Gastrocnemius medialis (tissue), 4 donors: ENCODE results near the gene TK1. TPM values are rescaled to one million over a fixed set of nuclear protein-coding genes. Genes with fewer than 3 reads are reported as not detected.

ENCODE experiments used
- ATAC-seq, 2 donors: fragments of 150-250 bp; one replicate each; pipeline ENCODE4 v1.9.1; 2016
- DNase-seq, 2 donors: peaks; one replicate each; pipeline ENCODE4 v3.0.0-alpha.2; 2019
- H3K27ac ChIP-seq, 4 donors: fragments of 200-600 bp; sonication (generic); 1 replicate in 1 of 4; 2 replicates in 3 of 4; pipeline ENCODE4 v1.5.1; 2016 to 2018; ENCODE audit warnings: mild to moderate bottlenecking in 2 of 4, moderate library complexity in 1 of 4
- H3K27me3 ChIP-seq, 3 donors: fragments of 200-600 bp; sonication (generic) in 2 of 3; 1 replicate in 1 of 3; 2 replicates in 2 of 3; pipeline versions ENCODE4 v1.5.1 to v1.6.0; 2016 to 2019; ENCODE audit warnings: mild to moderate bottlenecking in 1 of 3, moderate library complexity in 1 of 3
- H3K36me3 ChIP-seq, 2 donors: fragments of 200-600 bp; sonication (generic) in 1 of 2; one replicate each; pipeline ENCODE4 v1.5.1; 2017 to 2018
- H3K4me1 ChIP-seq, 2 donors: fragments of 200-600 bp; sonication (generic) in 1 of 2; one replicate each; pipeline ENCODE4 v1.5.1; 2016 to 2017; ENCODE audit warnings: mild to moderate bottlenecking in 2 of 2
- H3K4me3 ChIP-seq, 4 donors: fragments of 200-600 bp; sonication (generic) in 3 of 4; 1 replicate in 1 of 4; 2 replicates in 3 of 4; pipeline ENCODE4 v1.5.1; 2016 to 2019; ENCODE audit warnings: mild to moderate bottlenecking in 2 of 4
- H3K9me3 ChIP-seq, 3 donors: fragments of 200-600 bp; sonication (generic) in 2 of 3; 1 replicate in 1 of 3; 2 replicates in 2 of 3; pipeline ENCODE4 v1.5.1; 2016 to 2019
- CTCF ChIP-seq, 5 experiments: fragments of 450-650 bp in 3 of 5; fragments of 200-600 bp in 2 of 5; sonication (generic) in 2 of 5; IDR thresholded peaks in 4 of 5; conservative IDR thresholded peaks in 1 of 5; 1 replicate in 4 of 5; 2 replicates in 1 of 5; pipeline ENCODE4 v1.5.1; 2016 to 2019; ENCODE audit warnings: antibody characterized with exemption in 5 of 5, mild to moderate bottlenecking in 3 of 5, moderate library complexity in 3 of 5
- POLR2A ChIP-seq, 2 donors: fragments of 450-650 bp; IDR thresholded peaks; one replicate each; pipeline ENCODE4 v1.6.1; 2017; ENCODE audit warnings: antibody characterized with exemption in 2 of 2, mild to moderate bottlenecking in 2 of 2, moderate library complexity in 2 of 2
- in situ Hi-C, 4 donors: fragments of 200-750 bp; cut with MboI; loops; one replicate each; pipeline versions ENCODE4 v1.15.0 to v1.8.0; 2017; ENCODE audit warnings: low sequenced_read_pairs in 4 of 4
- intact Hi-C: fragments of 100-400 bp; cut with DNase I; formaldehyde crosslinking; loops from one replicate; pipeline ENCODE4 v1.15.1; 2023; ENCODE audit warnings: low total_unique reads
- total RNA-seq, 4 donors: library from RNA; depleted of rRNA; stranded (reverse); fragments of >200 nt; gene quantifications; one replicate each; pipeline versions ENCODE4 v1.1.0 to v1.2.3, GENCODE V29; 2016

The TK1 gene
- total RNA-seq, 4 donors from 2014 or later: 0.22 to 2.1 (median 0.60) TPM

GRCh38 chr17:78133179-78133951 lies 53.5 kb downstream of the TK1 start:
- DNase-seq: no peak
- in situ Hi-C loops (no loop called here), intact Hi-C loops (no loop called here)
- Histone ChIP-seq H3K4me1 (peaks cover 0 to 10% of the 10 kb centered on the region in 2 donors), H3K27me3 (peaks cover 10 to 33% (median 32%) of the 10 kb centered on the region in 3 donors), H3K36me3 (no peaks in the 10 kb centered on the region), H3K9me3 (no peaks in the 10 kb centered on the region), H3K27ac (no peak overlapping the region), H3K4me3 (no peak overlapping the region)
- no peak for ATAC-seq
- TF ChIP-seq CTCF (IDR thresholded peaks at IDR 0.05 in 4 of 5, conservative IDR thresholded peaks at IDR 0.05 in 1 of 5) (no peak), POLR2A (IDR thresholded peaks at IDR 0.05) (no peak)

- no peak overlapping the region for H3K4me3 ChIP-seq
- intact Hi-C loops: no loop called here
- no peaks in the 10 kb centered on the region for H3K9me3 ChIP-seq
- TF ChIP-seq CTCF (IDR thresholded peaks at IDR 0.05 in 4 of 5, conservative IDR thresholded peaks at IDR 0.05 in 1 of 5) (no peak), POLR2A (IDR thresholded peaks at IDR 0.05) (no peak)
- in situ Hi-C loops: no loop called here
- ATAC-seq: no peak
- H3K27me3 ChIP-seq: peaks cover 16 to 39% (median 38%) of the 10 kb centered on the region in 3 donors
- H3K36me3 ChIP-seq: no peaks in the 10 kb centered on the region
- no peak for DNase-seq
- H3K27ac ChIP-seq: no peak overlapping the region
- H3K4me1 ChIP-seq: peaks cover 0 to 15% of the 10 kb centered on the region in 2 donors
These were observed 54.1 kb downstream of the TK1 start for GRCh38 chr17:78132767-78133178.

DNA sequence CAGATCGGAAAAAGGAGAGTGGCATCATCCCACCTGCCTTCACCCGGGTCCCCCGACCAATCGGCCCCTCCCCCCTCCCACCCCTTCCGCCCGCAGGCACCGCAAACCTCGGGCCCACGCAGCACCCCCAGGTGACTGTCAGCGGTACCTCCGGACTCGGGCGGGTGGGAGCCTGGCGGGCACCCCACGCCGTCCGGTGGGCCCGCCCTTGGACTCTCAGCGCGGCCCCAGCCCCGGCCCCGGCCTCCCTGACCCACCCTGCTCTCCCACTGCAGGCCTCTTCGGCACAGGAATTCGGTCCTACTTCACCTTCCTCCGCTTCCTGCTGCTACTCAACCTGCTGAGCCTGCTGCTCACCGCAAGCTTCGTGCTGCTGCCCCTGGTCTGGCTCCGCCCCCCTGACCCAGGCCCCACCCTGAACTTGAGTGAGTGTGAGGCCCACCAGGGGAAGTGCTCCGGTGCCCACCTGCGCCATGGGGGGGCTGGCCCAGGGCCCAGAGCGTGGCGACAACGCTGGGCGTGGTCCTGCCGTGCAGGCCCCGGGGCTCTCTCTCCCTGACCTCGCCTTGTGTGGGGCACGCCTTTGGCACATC lies 54.7 kb downstream of the TK1 start:
- intact Hi-C loops: no loop called here
- Histone ChIP-seq H3K4me1 (peaks cover 2 to 21% of the 10 kb centered on the region in 2 donors), H3K9me3 (no peaks in the 10 kb centered on the region), H3K27ac (no peak overlapping the region), H3K36me3 (no peaks in the 10 kb centered on the region), H3K27me3 (peaks cover 19 to 45% (median 40%) of the 10 kb centered on the region in 3 donors), H3K4me3 (no peak overlapping the region)
- no peak for TF ChIP-seq CTCF (IDR thresholded peaks at IDR 0.05 in 4 of 5, conservative IDR thresholded peaks at IDR 0.05 in 1 of 5)
- TF ChIP-seq POLR2A (IDR thresholded peaks at IDR 0.05): no peak
- in situ Hi-C loops: no loop called here
- no peak for DNase-seq
- ATAC-seq: no peak

DNA sequence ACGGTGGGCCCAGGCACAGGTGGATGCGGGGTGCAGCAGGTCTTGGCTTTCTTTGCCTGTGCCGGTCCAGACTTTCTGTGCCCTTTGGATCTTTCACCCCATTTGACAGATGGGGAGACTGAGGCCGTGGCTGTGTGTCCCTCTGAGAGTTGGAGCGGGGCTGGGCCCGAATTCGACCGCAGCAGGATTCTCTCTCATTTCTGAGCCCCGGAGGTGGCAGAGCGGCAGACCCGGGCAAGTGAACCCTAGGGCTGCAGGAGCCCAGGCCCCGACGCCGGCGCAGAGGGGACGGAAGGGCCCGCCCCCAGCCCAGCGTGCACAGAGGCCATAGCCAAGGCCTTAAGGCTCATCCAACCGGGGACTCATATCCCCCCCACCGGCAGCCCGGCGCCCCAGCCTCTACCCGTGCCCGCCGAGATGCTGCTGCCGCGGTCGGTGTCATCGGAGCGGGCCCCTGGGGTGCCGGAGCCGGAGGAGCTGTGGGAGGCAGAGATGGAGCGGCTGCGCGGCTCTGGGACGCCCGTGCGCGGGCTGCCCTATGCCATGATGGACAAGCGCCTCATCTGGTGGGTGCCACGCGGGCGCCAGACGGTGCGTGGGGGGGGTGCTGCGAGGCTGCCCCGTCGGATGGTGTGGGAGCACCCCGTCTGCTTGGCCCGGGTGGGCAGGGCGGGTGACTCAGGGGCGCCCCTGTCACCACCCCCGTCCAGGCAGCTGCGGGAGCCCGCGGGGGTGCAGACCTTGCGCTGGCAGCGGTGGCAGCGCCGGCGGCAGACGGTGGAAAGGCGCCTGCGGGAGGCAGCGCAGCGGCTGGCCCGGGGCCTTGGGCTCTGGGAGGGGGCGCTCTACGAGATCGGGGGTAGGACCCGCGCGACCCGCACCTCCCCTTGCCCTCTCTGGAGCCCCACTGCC lies 55.4 kb downstream of the TK1 start:
- intact Hi-C loops (no loop called here), in situ Hi-C loops (no loop called here)
- ATAC-seq: no peak
- Histone ChIP-seq H3K4me3 (peak overlapping the region in 1 of 4 donors; percentile 22), H3K4me1 (peaks cover 5 to 28% of the 10 kb centered on the region in 2 donors), H3K27ac (no peak overlapping the region), H3K9me3 (no peaks in the 10 kb centered on the region), H3K36me3 (no peaks in the 10 kb centered on the region), H3K27me3 (peaks cover 20 to 47% (median 40%) of the 10 kb centered on the region in 3 donors)
- DNase-seq: no peak
- TF ChIP-seq CTCF (IDR thresholded peaks at IDR 0.05 in 4 of 5, conservative IDR thresholded peaks at IDR 0.05 in 1 of 5): no peak
- TF ChIP-seq POLR2A (IDR thresholded peaks at IDR 0.05): no peak
